Subcutaneous adipose tissue (tissue), 4 donors: ENCODE data around the gene MSL2. TPM values are rescaled to one million over a fixed set of nuclear protein-coding genes. Genes with fewer than 3 reads are reported as not detected.

Experiments used
- total RNA-seq, 4 donors: library from RNA; depleted of rRNA; stranded (reverse); fragments of >200 nt; gene quantifications; one replicate each; pipeline ENCODE4 v1.1.0, GENCODE V29; 2016
- TF ChIP-seq, protein P1 (sequence below): fragments of 450-650 bp; IDR thresholded peaks from one replicate; pipeline ENCODE4 v1.5.1; 2016; ENCODE audit warnings: low read depth, mild to moderate bottlenecking, control low read depth, antibody characterized with exemption, moderate library complexity

Gene MSL2
- total RNA-seq, 4 donors from 2014 or later = 18.9 to 27.6 (median 24.6) TPM

DNA sequence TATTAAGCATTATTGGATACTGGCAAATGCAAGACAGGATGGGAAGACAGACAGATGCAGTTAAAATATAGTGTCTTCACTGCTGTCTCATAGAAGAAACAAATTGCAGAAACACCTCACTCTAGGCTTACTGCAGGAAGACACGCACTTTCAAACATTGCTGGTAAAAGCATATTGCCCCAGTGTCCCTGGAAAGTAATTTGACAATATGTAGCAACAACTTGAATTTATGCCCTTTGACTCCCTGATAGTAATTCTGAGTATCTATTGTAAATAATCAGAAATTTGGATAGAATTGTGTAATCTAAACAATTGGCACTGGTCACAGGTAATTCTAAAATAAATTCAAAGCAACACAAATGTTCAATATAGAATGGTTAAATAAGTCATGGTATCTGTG lies 62.0 kb downstream of the MSL2 start:
- TF ChIP-seq, protein P1, sequence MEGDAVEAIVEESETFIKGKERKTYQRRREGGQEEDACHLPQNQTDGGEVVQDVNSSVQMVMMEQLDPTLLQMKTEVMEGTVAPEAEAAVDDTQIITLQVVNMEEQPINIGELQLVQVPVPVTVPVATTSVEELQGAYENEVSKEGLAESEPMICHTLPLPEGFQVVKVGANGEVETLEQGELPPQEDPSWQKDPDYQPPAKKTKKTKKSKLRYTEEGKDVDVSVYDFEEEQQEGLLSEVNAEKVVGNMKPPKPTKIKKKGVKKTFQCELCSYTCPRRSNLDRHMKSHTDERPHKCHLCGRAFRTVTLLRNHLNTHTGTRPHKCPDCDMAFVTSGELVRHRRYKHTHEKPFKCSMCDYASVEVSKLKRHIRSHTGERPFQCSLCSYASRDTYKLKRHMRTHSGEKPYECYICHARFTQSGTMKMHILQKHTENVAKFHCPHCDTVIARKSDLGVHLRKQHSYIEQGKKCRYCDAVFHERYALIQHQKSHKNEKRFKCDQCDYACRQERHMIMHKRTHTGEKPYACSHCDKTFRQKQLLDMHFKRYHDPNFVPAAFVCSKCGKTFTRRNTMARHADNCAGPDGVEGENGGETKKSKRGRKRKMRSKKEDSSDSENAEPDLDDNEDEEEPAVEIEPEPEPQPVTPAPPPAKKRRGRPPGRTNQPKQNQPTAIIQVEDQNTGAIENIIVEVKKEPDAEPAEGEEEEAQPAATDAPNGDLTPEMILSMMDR = no peak

DNA sequence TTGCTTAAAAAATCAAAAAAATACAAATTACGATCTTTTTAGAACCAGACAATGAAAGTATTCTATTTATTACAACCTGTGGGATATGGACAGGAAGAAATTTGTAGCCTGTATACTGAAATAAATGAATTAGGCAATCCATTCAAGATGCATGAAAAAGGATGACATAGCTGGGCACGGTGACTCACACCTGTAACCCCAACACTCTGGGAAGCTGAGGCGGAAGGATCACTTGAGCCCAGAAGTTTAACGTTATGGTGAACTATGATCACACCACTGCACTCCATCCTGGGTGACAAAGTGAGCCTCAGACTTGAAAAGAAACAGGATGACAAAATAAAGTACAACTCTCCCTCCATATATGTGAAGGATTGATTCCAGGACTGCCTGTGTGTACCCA lies 74.1 kb downstream of the MSL2 start:
- TF ChIP-seq, protein P1 = no peak

DNA sequence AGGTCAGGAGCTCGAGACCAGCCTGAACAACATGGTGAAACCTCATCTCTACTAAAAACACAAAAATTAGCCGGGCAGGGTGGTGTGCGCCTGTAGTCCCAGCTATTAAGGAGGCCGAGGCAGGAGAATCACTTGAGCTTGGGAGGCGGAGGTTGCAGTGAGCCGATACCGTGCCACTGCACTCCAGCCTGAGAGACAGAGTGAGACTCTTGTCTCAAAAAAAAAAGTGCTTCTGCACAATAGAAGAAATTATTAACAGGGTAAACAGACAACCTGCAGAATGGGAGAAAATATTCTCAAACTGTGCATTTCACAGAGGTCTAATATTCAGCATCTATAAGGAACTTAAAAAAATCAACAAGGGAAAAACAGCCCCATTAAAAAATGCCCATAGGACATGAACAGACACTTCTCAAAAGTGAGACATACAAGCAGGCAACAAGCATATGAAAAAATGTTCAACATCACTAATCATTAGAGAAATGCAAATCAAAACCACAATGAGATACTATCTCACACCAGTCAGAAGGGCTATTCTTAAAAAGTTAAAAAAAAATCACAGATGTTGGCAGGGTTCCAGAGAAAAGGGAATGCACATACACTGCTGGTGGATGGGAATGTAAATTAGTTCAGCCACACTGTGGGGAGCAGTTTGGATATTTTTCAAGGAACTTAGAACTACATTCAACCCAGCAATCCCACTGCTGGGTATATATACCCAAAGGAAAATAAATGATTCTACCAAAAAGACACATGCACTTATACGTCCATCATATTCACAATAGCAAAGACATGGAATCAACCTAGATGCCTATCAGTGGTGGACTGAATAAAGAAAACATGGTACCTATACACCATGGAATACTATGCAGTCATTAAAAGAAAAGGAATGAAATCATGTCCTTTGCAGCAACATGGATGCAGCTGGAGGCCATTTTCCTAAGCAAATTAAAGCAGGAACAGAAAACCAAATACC lies 75.5 kb downstream of the MSL2 start:
- TF ChIP-seq, protein P1 = no peak

DNA sequence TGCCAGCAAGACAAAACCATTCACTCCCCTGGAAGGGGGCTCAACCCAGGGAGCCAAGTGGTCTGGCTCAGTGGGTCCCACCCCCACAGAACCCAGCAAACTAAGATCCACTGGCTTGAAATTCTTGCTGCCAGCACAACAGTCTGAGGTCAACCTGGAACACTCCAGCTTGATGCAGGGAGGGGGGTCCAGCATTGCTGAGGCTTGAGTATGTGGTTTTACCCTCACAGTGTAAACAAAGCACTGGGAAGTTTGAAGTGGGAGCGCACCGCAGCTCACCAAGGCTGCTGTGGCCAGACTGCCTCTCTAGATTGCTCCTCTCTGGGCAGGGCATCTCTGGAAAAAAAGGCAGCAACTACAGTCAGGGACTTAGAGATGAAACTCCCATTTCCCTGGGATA lies 81.7 kb downstream of the MSL2 start:
- TF ChIP-seq, protein P1 = no peak

DNA sequence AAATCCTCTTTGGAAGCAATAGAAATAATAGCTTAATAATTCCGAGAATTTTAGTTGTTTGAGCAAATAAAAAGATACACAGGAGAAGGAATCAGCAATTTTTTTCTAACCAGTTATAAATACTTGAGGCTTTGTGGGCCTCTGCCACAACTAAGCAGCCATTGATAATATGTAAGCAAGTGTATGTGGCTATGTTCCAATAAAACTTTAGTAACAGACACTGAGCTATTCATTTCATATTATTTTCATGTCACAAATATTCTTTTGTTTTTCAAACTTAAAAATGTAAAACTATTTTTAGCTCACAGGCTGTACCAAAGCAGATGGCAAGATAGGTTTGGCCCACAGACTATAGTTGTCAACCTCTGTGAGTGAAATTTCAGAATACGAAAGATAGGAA lies 85.7 kb downstream of the MSL2 start:
- TF ChIP-seq, protein P1 = no peak

DNA sequence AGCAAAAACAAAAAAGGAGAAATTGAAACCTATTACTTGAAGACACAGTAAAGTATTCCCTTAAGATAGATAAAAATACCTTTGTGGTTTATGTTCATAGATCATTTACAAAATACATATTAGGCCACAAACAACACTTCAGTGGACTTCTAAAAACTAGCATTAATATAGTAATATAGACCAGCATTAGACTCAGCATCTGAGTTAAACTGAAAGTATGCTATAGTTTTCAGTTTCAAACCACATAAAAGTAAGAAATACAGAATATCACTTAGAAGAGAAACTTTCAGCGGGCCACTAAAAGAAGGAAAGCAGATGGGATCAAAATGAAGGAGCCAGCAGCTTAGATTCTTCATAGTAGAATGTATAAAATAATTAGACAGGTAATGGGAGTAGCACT lies 86.6 kb downstream of the MSL2 start:
- TF ChIP-seq, protein P1 = no peak

DNA sequence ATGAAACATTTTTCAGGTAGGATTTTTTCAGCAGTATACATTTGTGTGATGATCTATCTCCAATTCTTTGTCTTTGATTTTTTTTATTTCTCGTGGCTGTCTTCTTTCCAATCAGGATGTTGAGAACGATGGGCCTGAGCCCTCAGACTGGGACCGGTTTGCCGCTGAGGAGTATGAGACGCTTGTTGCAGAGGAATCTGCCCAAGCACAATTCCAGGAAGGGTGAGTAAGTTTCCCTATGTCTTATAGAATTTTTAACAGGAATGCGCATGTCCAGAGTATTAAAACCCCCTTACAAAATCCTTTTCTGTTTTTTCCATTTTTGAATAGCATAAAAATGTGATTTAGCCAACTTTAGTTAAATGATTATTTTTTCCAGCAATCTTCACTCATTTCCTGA lies 90.0 kb downstream of the MSL2 start:
- TF ChIP-seq, protein P1 = no peak
